Measurements from ENCODE around the gene CEBPZ. TPM values are rescaled to one million over a fixed set of nuclear protein-coding genes. Genes with fewer than 3 reads are reported as not detected.
"Not testable (repeated sequence)": the region's sequence is repeated elsewhere in the genome, so short reads cannot be mapped to it uniquely, and the experiment has no call there.

Gene CEBPZ
- total RNA-seq, 2 experiments from 2014 or later = 69.2 to 78.6 TPM

GRCh38 chr2:37230581-37230980 lies 815 bp downstream of the CEBPZ start:
- CTCF ChIA-PET = no interaction called here
- peaks cover 30% of the 10 kb centered on the region for H3K36me3 Mint-ChIP-seq (ENCODE audit: low read depth)

GRCh38 chr2:37228788-37229187 lies 2.6 kb downstream of the CEBPZ start:
- ChIA-PET CTCF (interaction anchor here (0.6 kb wide), 1 partner anchor 39 kb away, joined by 3 read pairs; no protein-coding TSS in a partner anchor), POLR2A (no interaction called here)
- Mint-ChIP-seq H3K4me1 (ENCODE audit: low read depth) (peaks cover 44% of the 10 kb centered on the region), H3K36me3 (ENCODE audit: low read depth) (peaks cover 34% of the 10 kb centered on the region), H3K9me3 (no peaks in the 10 kb centered on the region), H3K27ac (no peak overlapping the region), H3K4me3 (no peak overlapping the region), H3K27me3 (no peaks in the 10 kb centered on the region)
- no peak for ATAC-seq
- intact Hi-C loops (cut with micrococcal nuclease) = no loop called here
- TF ChIP-seq CTCF (IDR thresholded peaks at IDR 0.05) = no peak
- DNase-seq = no peak

More at GRCh38 chr2:37230581-37230980, 815 bp downstream of the CEBPZ start:
- TF ChIP-seq CTCF (IDR thresholded peaks at IDR 0.05) = no peak
- no peak overlapping the region for H3K27ac Mint-ChIP-seq
- no peak for DNase-seq
- intact Hi-C loops (cut with micrococcal nuclease) = loop anchor here (5.0 kb wide), 1 partner anchor 33 kb away; the partner anchor contains the start of gene CEBPZOS
- no peaks in the 10 kb centered on the region for H3K9me3 Mint-ChIP-seq
- ATAC-seq = no peak
- no peak overlapping the region for H3K4me3 Mint-ChIP-seq
- H3K4me1 Mint-ChIP-seq (ENCODE audit: low read depth) = peaks cover 37% of the 10 kb centered on the region
- POLR2A ChIA-PET = interaction anchor here (2.2 kb wide), 1 partner anchor 19 kb away, joined by 9 read pairs; no protein-coding TSS in a partner anchor
- no peaks in the 10 kb centered on the region for H3K27me3 Mint-ChIP-seq

- Mint-ChIP-seq H3K4me3 (peak overlapping the region; percentile 4), H3K36me3 (ENCODE audit: low read depth) (peaks cover 50% of the 10 kb centered on the region), H3K4me1 (ENCODE audit: low read depth) (peaks cover 61% of the 10 kb centered on the region), H3K27me3 (no peaks in the 10 kb centered on the region), H3K27ac (no peak overlapping the region), H3K9me3 (no peaks in the 10 kb centered on the region)
- CTCF ChIA-PET = no interaction called here
- ATAC-seq (no peak), DNase-seq (no peak)
- POLR2A ChIA-PET = no interaction called here
- TF ChIP-seq CTCF (IDR thresholded peaks at IDR 0.05) = no peak
- intact Hi-C loops (cut with micrococcal nuclease) = no loop called here
Measured at GRCh38 chr2:37226863-37227262, 4.5 kb downstream of the CEBPZ start.

- POLR2A ChIA-PET; DNase-seq; H3K27me3 Mint-ChIP-seq; intact Hi-C loops (cut with micrococcal nuclease); CTCF ChIA-PET; ATAC-seq; H3K9me3 Mint-ChIP-seq: not testable (repeated sequence)
- Mint-ChIP-seq H3K27ac (peak overlapping the region; percentile 10), H3K4me1 (ENCODE audit: low read depth) (peaks cover 66% of the 10 kb centered on the region), H3K36me3 (ENCODE audit: low read depth) (peaks cover 67% of the 10 kb centered on the region), H3K4me3 (peak overlapping the region; percentile 38)
Measured at GRCh38 chr2:37225129-37225528, 6.3 kb downstream of the CEBPZ start.

GRCh38 chr2:37224063-37224462 lies 7.3 kb downstream of the CEBPZ start:
- no peak for ATAC-seq
- no peaks in the 10 kb centered on the region for H3K9me3 Mint-ChIP-seq
- H3K4me3 Mint-ChIP-seq = no peak overlapping the region
- ChIA-PET CTCF (interaction anchor here (1.4 kb wide), 1 partner anchor 56 kb away, joined by 6 read pairs; no protein-coding TSS in a partner anchor), POLR2A (interaction anchor here (2.0 kb wide), 1 partner anchor 11 kb away, joined by 5 read pairs; no protein-coding TSS in a partner anchor)
- H3K27me3 Mint-ChIP-seq = no peaks in the 10 kb centered on the region
- TF ChIP-seq CTCF (IDR thresholded peaks at IDR 0.05) = no peak
- intact Hi-C loops (cut with micrococcal nuclease) = no loop called here
- no peak overlapping the region for H3K27ac Mint-ChIP-seq
- peaks cover 62% of the 10 kb centered on the region for H3K4me1 Mint-ChIP-seq (ENCODE audit: low read depth)
- H3K36me3 Mint-ChIP-seq (ENCODE audit: low read depth) = peaks cover 65% of the 10 kb centered on the region
- DNase-seq = no peak

Measured in activated CD8-positive, alpha-beta T cell treated with anti-CD3 and anti-CD28 coated beads for 36 hours (primary cell).